CD14-positive monocyte (primary cell): ENCODE measurements around the gene BBS2. TPM values are rescaled to one million over a fixed set of nuclear protein-coding genes. Genes with fewer than 3 reads are reported as not detected.

Source experiments
- DNase-seq, 3 donors: peaks; one replicate each; pipeline ENCODE4 v3.0.0-alpha.2; 2011 to 2022
- H2AFZ ChIP-seq: 2 replicates; pipeline ENCODE4 v1.6.0; 2012; ENCODE audit warnings: mild to moderate bottlenecking, low read depth, low read length, inconsistent platforms; ENCODE audit not compliant: insufficient read depth, poor library complexity, severe bottlenecking
- H3K27ac ChIP-seq, 2 donors: 1 replicate in 1 of 2; 2 replicates in 1 of 2; pipeline ENCODE4 v1.5.1; 2012 to 2013; ENCODE audit warnings: low read length in 2 of 2, control low read depth in 1 of 2, inconsistent platforms in 1 of 2, low read depth in 1 of 2, mild to moderate bottlenecking in 1 of 2
- H3K27me3 ChIP-seq, 2 donors: one replicate each; pipeline versions ENCODE4 v1.6.0 to v1.6.1; 2011 to 2013; ENCODE audit warnings: low read length in 2 of 2; ENCODE audit not compliant: control insufficient read depth in 2 of 2, insufficient read depth in 2 of 2
- H3K36me3 ChIP-seq, 2 donors: replicated peaks in 1 of 2; 1 replicate in 1 of 2; 2 replicates in 1 of 2; pipeline versions ENCODE4 v1.5.1 to v1.6.1; 2012 to 2013; ENCODE audit warnings: low read length in 2 of 2, control low read depth in 1 of 2, inconsistent platforms in 1 of 2, mild to moderate bottlenecking in 1 of 2; ENCODE audit not compliant: insufficient read depth in 2 of 2, control insufficient read depth in 1 of 2
- H3K4me1 ChIP-seq, 2 donors: 1 replicate in 1 of 2; 2 replicates in 1 of 2; pipeline versions ENCODE4 v1.5.1 to v1.6.1; 2012 to 2013; ENCODE audit warnings: low read length in 2 of 2, control low read depth in 1 of 2, inconsistent platforms in 1 of 2, mild to moderate bottlenecking in 1 of 2, moderate library complexity in 1 of 2; ENCODE audit not compliant: insufficient read depth in 2 of 2, control insufficient read depth in 1 of 2
- H3K4me2 ChIP-seq: replicated peaks from 2 replicates; pipeline ENCODE3; 2012; ENCODE audit warnings: low read length, moderate library complexity, mild to moderate bottlenecking; ENCODE audit not compliant: poor library complexity, severe bottlenecking; ENCODE audit errors: extremely low read depth
- H3K4me3 ChIP-seq, 3 experiments: fragments of 200-600 bp in 1 of 3; sonication (generic) in 1 of 3; replicated peaks in 1 of 3; 1 replicate in 2 of 3; 2 replicates in 1 of 3; pipeline ENCODE4 v1.5.1; 2011 to 2013; ENCODE audit warnings: low read length in 3 of 3, mild to moderate bottlenecking in 3 of 3, control low read depth in 2 of 3, low read depth in 2 of 3, inconsistent platforms in 1 of 3, moderate library complexity in 1 of 3
- H3K79me2 ChIP-seq: 2 replicates; pipeline ENCODE4 v1.6.0; 2012; ENCODE audit warnings: mild to moderate bottlenecking, control low read depth, inconsistent platforms, low read length, moderate library complexity; ENCODE audit not compliant: insufficient read depth
- H3K9ac ChIP-seq: 2 replicates; pipeline ENCODE4 v1.6.0; 2017; ENCODE audit warnings: low read length, mild to moderate bottlenecking; ENCODE audit not compliant: insufficient read depth, poor library complexity, severe bottlenecking
- H3K9me3 ChIP-seq, 2 donors: replicated peaks in 1 of 2; 1 replicate in 1 of 2; 2 replicates in 1 of 2; pipeline versions ENCODE4 v1.5.1 to v1.6.1; 2012 to 2013; ENCODE audit warnings: low read length in 2 of 2, control low read depth in 1 of 2; ENCODE audit not compliant: control insufficient read depth in 1 of 2, insufficient read depth in 1 of 2
- H4K20me1 ChIP-seq: 2 replicates; pipeline ENCODE4 v1.6.0; 2012; ENCODE audit warnings: mild to moderate bottlenecking, low read length, control low read depth, moderate library complexity; ENCODE audit not compliant: insufficient read depth
- H3K27ac Mint-ChIP-seq, 7 donors: one replicate each; pipeline ENCODE4 v1.8.0; 2020; ENCODE audit warnings: mild to moderate bottlenecking in 7 of 7, mixed read lengths in 7 of 7, moderate library complexity in 6 of 7, inconsistent platforms in 2 of 7
- H3K27me3 Mint-ChIP-seq, 3 donors: one replicate each; pipeline ENCODE4 v1.8.0; 2021 to 2022; ENCODE audit warnings: low read depth in 3 of 3, mild to moderate bottlenecking in 3 of 3, mixed read lengths in 3 of 3, moderate library complexity in 3 of 3, inconsistent platforms in 1 of 3
- H3K36me3 Mint-ChIP-seq, 2 donors: one replicate each; pipeline ENCODE4 v1.8.0; 2020; ENCODE audit warnings: mixed read lengths in 2 of 2, inconsistent platforms in 1 of 2, mild to moderate bottlenecking in 1 of 2
- H3K4me1 Mint-ChIP-seq: one replicate; pipeline ENCODE4 v1.8.0; 2020; ENCODE audit warnings: mild to moderate bottlenecking, mixed read lengths
- H3K4me3 Mint-ChIP-seq, 2 donors: one replicate each; pipeline ENCODE4 v1.8.0; 2020; ENCODE audit warnings: mild to moderate bottlenecking in 2 of 2, mixed read lengths in 2 of 2, moderate library complexity in 1 of 2
- H3K9me3 Mint-ChIP-seq, 7 donors: one replicate each; pipeline ENCODE4 v1.8.0; 2020 to 2022; ENCODE audit warnings: mixed read lengths in 7 of 7, mild to moderate bottlenecking in 6 of 7, moderate library complexity in 6 of 7, inconsistent platforms in 2 of 7
- CTCF ChIP-seq: fragments of 200-600 bp; IDR thresholded peaks from one replicate; pipeline ENCODE4 v1.8.0; 2022; ENCODE audit warnings: antibody characterized with exemption, mild to moderate bottlenecking
- WGBS: methylation state at CpG from one replicate; pipeline ENCODE4 v1.1.5; 2013; ENCODE audit warnings: missing lambda C conversion rate; ENCODE audit not compliant: insufficient coverage; 5-methylcytosine and 5-hydroxymethylcytosine counted together
- intact Hi-C, 2 donors: fragments of 100-400 bp; cut with micrococcal nuclease; formaldehyde crosslinking; loops; one replicate each; pipeline versions ENCODE4 v1.15.0 to v1.15.1; 2023
- polyA plus RNA-seq, 3 donors: library from polyadenylated mRNA; depleted of rRNA in 1 of 3; unstranded in 2 of 3; stranded (reverse) in 1 of 3; fragments of 300-500 nt in 2 of 3; fragments of >200 nt in 1 of 3; fragmentation: Illumina TruSeq in 2 of 3; gene quantifications; 1 replicate in 2 of 3; 2 replicates in 1 of 3; pipeline ENCODE4 v1.2.3, GENCODE V29; 2012 to 2021

The BBS2 gene
- polyA plus RNA-seq, 3 donors, result 16.6 to 35.5 (median 18.8) TPM

DNA sequence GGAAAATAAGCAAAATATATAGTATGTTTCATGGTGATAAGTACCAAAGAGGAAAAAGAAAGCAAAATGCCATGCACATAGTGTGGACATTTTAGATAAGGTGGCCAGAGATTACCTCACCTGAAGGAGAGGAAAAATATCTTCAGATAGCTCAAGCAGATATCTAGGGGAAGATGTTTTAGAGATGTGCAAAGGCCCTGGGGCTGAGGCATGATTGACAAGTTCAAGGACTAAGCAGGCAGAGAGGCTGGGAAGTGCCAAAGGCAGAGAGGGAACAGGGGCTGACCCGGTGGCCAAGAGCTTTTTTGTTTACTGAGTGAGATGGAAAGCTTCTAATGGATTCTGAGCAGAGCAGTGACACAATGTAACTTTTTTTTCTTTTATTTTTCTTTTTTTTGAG, 40.6 kb upstream of the BBS2 start:
- WGBS, result 67% methylated on average over 1 of the region's 1 CpG
- no peaks in the 10 kb centered on the region for H3K9me3 ChIP-seq
- Mint-ChIP-seq H3K4me3 (no peak overlapping the region), H3K36me3 (no peaks in the 10 kb centered on the region), H3K27me3 (peaks cover 4 to 19% (median 7%) of the 10 kb centered on the region in 3 donors), H3K4me1 (no peaks in the 10 kb centered on the region), H3K27ac (no peak overlapping the region), H3K9me3 (peaks cover 0 to 2% (median 0%) of the 10 kb centered on the region in 7 donors)
- H3K4me3 ChIP-seq, result no peak overlapping the region
- H3K9ac ChIP-seq, result no peak overlapping the region
- DNase-seq, result no peak
- TF ChIP-seq CTCF, result no peak
- H2AFZ ChIP-seq, result no peak overlapping the region
- H3K79me2 ChIP-seq, result no peaks in the 10 kb centered on the region
- no peaks in the 10 kb centered on the region for H4K20me1 ChIP-seq
- H3K27ac ChIP-seq, result no peak overlapping the region
- H3K27me3 ChIP-seq, result no peaks in the 10 kb centered on the region
- H3K4me2 ChIP-seq, result no peak overlapping the region
- intact Hi-C loops, result no loop called here
- H3K36me3 ChIP-seq, result no peaks in the 10 kb centered on the region
- no peaks in the 10 kb centered on the region for H3K4me1 ChIP-seq

- H2AFZ ChIP-seq, result no peak overlapping the region
- H3K4me1 Mint-ChIP-seq, result no peaks in the 10 kb centered on the region
- no peak overlapping the region for H3K27ac ChIP-seq
- H3K4me3 ChIP-seq, result no peak overlapping the region
- H3K4me1 ChIP-seq, result no peaks in the 10 kb centered on the region
- no peak for TF ChIP-seq CTCF
- H3K36me3 Mint-ChIP-seq, result no peaks in the 10 kb centered on the region
- H3K27me3 Mint-ChIP-seq, result peaks cover 4 to 15% (median 7%) of the 10 kb centered on the region in 3 donors
- no peak overlapping the region for H3K4me3 Mint-ChIP-seq
- H4K20me1 ChIP-seq, result no peaks in the 10 kb centered on the region
- no peak overlapping the region for H3K27ac Mint-ChIP-seq
- no peaks in the 10 kb centered on the region for H3K36me3 ChIP-seq
- H3K9me3 Mint-ChIP-seq, result peaks cover 0 to 2% (median 0%) of the 10 kb centered on the region in 7 donors
- H3K9me3 ChIP-seq, result no peaks in the 10 kb centered on the region
- H3K4me2 ChIP-seq, result no peak overlapping the region
- H3K9ac ChIP-seq, result no peak overlapping the region
- 86% methylated on average over 1 of the region's 4 CpGs for WGBS
- no peaks in the 10 kb centered on the region for H3K79me2 ChIP-seq
- DNase-seq, result no peak
- intact Hi-C loops, result no loop called here
- no peaks in the 10 kb centered on the region for H3K27me3 ChIP-seq
These were observed 39.3 kb upstream of the BBS2 start for GRCh38 chr16:56559109-56559508.
